GM23338 (cell line): ENCODE results near the gene LRP4.

Source experiments
- EZH2 ChIP-seq: fragments of 200-600 bp; sonication (generic); IDR thresholded peaks from one replicate; pipeline ENCODE4 v1.8.0; 2017; ENCODE audit warnings: antibody characterized with exemption, mild to moderate bottlenecking, low read depth; ENCODE audit not compliant: unreplicated experiment
- EZH2phosphoT487 ChIP-seq: fragments of 200-600 bp; sonication (generic); IDR thresholded peaks from one replicate; pipeline ENCODE4 v1.8.1; 2018; ENCODE audit warnings: antibody characterized with exemption; ENCODE audit not compliant: unreplicated experiment
- POLR2AphosphoS5 ChIP-seq: IDR thresholded peaks from 2 replicates; pipeline ENCODE4 v1.6.1; 2016; ENCODE audit warnings: antibody characterized with exemption, low read depth
- STAT1 ChIP-seq: IDR thresholded peaks from one replicate; pipeline ENCODE4 v1.6.1; 2016; ENCODE audit warnings: antibody characterized with exemption; ENCODE audit not compliant: unreplicated experiment
- ZNF114 ChIP-seq: fragments of 250-450 bp; sonication (Bioruptor Pico); IDR thresholded peaks from 2 replicates; pipeline ENCODE4 v1.5.0; 2020; ENCODE audit warnings: mild to moderate bottlenecking, moderate library complexity
- TF ChIP-seq, protein P1 (sequence below), 2 experiments: fragments of 200-600 bp in 1 of 2; sonication (generic) in 1 of 2; conservative IDR thresholded peaks; 2 replicates each; pipeline versions ENCODE4 v1.5.1 to v1.6.1; 2016 to 2017; ENCODE audit warnings: antibody characterized with exemption in 2 of 2, low read depth in 2 of 2, mild to moderate bottlenecking in 2 of 2, moderate library complexity in 1 of 2
- TF ChIP-seq, protein P2 (sequence below): fragments of 250-450 bp; sonication (Bioruptor Pico); IDR thresholded peaks from 2 replicates; pipeline ENCODE4 v1.5.0; 2020; ENCODE audit warnings: mild to moderate bottlenecking, moderate library complexity

DNA sequence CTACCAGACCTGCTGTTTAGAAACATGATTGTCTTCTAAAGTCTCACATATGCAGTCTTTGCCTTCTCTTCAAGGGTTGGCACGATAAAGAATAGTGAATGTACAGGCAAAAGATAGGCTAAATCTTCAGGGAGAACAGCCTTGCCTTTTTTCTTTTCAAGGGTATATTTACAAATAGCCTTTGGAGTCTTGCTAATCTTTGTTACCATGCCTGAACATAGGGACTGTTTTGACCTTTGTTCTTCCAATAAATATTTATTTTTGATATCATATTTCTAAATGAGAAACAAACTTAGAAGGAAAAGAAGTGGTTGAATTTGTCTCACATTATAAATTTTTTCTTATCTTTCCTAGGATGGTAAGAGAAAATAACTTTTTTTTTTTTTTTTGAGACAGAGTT is 30.9 kb upstream of the LRP4 start:
- TF ChIP-seq, protein P1, sequence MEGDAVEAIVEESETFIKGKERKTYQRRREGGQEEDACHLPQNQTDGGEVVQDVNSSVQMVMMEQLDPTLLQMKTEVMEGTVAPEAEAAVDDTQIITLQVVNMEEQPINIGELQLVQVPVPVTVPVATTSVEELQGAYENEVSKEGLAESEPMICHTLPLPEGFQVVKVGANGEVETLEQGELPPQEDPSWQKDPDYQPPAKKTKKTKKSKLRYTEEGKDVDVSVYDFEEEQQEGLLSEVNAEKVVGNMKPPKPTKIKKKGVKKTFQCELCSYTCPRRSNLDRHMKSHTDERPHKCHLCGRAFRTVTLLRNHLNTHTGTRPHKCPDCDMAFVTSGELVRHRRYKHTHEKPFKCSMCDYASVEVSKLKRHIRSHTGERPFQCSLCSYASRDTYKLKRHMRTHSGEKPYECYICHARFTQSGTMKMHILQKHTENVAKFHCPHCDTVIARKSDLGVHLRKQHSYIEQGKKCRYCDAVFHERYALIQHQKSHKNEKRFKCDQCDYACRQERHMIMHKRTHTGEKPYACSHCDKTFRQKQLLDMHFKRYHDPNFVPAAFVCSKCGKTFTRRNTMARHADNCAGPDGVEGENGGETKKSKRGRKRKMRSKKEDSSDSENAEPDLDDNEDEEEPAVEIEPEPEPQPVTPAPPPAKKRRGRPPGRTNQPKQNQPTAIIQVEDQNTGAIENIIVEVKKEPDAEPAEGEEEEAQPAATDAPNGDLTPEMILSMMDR (conservative IDR thresholded peaks at IDR 0.05; ENCODE audit: low read depth in 2 of 2): no peak
- no peak for TF ChIP-seq POLR2AphosphoS5
- TF ChIP-seq STAT1: no peak
- no peak for TF ChIP-seq EZH2
- TF ChIP-seq ZNF114 (CRISPR knock-in tag): no peak
- no peak for TF ChIP-seq EZH2phosphoT487
- TF ChIP-seq, protein P2, sequence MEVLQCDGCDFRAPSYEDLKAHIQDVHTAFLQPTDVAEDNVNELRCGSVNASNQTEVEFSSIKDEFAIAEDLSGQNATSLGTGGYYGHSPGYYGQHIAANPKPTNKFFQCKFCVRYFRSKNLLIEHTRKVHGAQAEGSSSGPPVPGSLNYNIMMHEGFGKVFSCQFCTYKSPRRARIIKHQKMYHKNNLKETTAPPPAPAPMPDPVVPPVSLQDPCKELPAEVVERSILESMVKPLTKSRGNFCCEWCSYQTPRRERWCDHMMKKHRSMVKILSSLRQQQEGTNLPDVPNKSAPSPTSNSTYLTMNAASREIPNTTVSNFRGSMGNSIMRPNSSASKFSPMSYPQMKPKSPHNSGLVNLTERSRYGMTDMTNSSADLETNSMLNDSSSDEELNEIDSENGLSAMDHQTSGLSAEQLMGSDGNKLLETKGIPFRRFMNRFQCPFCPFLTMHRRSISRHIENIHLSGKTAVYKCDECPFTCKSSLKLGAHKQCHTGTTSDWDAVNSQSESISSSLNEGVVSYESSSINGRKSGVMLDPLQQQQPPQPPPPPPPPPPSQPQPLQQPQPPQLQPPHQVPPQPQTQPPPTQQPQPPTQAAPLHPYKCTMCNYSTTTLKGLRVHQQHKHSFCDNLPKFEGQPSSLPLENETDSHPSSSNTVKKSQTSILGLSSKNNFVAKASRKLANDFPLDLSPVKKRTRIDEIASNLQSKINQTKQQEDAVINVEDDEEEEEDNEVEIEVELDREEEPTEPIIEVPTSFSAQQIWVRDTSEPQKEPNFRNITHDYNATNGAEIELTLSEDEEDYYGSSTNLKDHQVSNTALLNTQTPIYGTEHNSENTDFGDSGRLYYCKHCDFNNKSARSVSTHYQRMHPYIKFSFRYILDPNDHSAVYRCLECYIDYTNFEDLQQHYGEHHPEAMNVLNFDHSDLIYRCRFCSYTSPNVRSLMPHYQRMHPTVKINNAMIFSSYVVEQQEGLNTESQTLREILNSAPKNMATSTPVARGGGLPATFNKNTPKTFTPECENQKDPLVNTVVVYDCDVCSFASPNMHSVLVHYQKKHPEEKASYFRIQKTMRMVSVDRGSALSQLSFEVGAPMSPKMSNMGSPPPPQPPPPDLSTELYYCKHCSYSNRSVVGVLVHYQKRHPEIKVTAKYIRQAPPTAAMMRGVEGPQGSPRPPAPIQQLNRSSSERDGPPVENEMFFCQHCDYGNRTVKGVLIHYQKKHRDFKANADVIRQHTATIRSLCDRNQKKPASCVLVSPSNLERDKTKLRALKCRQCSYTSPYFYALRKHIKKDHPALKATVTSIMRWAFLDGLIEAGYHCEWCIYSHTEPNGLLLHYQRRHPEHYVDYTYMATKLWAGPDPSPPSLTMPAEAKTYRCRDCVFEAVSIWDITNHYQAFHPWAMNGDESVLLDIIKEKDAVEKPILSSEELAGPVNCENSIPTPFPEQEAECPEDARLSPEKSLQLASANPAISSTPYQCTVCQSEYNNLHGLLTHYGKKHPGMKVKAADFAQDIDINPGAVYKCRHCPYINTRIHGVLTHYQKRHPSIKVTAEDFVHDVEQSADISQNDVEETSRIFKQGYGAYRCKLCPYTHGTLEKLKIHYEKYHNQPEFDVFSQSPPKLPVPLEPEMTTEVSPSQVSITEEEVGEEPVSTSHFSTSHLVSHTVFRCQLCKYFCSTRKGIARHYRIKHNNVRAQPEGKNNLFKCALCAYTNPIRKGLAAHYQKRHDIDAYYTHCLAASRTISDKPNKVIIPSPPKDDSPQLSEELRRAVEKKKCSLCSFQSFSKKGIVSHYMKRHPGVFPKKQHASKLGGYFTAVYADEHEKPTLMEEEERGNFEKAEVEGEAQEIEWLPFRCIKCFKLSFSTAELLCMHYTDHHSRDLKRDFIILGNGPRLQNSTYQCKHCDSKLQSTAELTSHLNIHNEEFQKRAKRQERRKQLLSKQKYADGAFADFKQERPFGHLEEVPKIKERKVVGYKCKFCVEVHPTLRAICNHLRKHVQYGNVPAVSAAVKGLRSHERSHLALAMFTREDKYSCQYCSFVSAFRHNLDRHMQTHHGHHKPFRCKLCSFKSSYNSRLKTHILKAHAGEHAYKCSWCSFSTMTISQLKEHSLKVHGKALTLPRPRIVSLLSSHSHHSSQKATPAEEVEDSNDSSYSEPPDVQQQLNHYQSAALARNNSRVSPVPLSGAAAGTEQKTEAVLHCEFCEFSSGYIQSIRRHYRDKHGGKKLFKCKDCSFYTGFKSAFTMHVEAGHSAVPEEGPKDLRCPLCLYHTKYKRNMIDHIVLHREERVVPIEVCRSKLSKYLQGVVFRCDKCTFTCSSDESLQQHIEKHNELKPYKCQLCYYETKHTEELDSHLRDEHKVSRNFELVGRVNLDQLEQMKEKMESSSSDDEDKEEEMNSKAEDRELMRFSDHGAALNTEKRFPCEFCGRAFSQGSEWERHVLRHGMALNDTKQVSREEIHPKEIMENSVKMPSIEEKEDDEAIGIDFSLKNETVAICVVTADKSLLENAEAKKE (CRISPR knock-in tag): no peak
